GM10266 (cell line): Measurements from ENCODE around the gene CDKN1B.

Experiments used
- DNase-seq: peaks from one replicate; pipeline ENCODE4 v3.0.0; 2012; ENCODE audit errors: extremely low spot score
- CTCF ChIP-seq: IDR thresholded peaks from 2 replicates; pipeline ENCODE4 v1.5.1; 2012; ENCODE audit warnings: mild to moderate bottlenecking, low read depth; ENCODE audit not compliant: control insufficient read depth, insufficient read depth; ENCODE audit errors: missing control alignments

The CDKN1B gene

GRCh38 chr12:12681061-12681765, 36.0 kb upstream of the CDKN1B start:
- no peak for TF ChIP-seq CTCF
- DNase-seq: no peak

- TF ChIP-seq CTCF: no peak
- DNase-seq: no peak
These were observed 34.9 kb upstream of the CDKN1B start for GRCh38 chr12:12682284-12682683.

- no peak for TF ChIP-seq CTCF
- DNase-seq: no peak
These were observed 34.0 kb upstream of the CDKN1B start for GRCh38 chr12:12683136-12683697.

- TF ChIP-seq CTCF: no peak
- no peak for DNase-seq
These were observed 33.4 kb upstream of the CDKN1B start for GRCh38 chr12:12683725-12684124.

GRCh38 chr12:12684375-12685106, 32.6 kb upstream of the CDKN1B start:
- TF ChIP-seq CTCF: no peak
- DNase-seq: no peak

DNA sequence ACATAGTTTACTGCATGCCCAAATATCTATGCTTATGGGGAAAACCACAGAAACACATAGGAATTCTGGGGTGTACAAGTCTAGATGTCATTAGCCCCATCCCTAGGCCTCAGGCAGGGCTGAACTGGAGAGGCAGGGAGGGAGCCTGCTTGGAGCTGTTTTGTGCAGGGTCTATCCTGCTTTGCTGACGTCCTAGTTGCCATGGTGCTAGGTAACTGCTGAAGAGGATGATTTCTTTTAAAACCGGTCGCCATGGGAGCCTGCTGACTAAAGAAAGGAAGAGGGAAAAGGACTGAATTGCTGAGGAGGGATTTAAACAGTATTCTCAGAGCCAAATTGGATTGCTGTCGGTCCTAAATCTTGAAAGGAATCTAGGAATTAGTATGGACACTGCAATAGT, 31.9 kb upstream of the CDKN1B start:
- no peak for TF ChIP-seq CTCF
- no peak for DNase-seq

- DNase-seq: no peak
- TF ChIP-seq CTCF: no peak
These were observed 30.7 kb upstream of the CDKN1B start for GRCh38 chr12:12686472-12686871.
